GM19099 (cell line): Measurements from ENCODE around the gene RFTN1.

Experiments used
- POLR2A ChIP-seq: IDR thresholded peaks from 3 replicates; pipeline ENCODE4 v1.6.1; 2011; ENCODE audit warnings: low read depth; ENCODE audit not compliant: insufficient read length; ENCODE audit errors: extremely low read depth

RFTN1 gene

DNA sequence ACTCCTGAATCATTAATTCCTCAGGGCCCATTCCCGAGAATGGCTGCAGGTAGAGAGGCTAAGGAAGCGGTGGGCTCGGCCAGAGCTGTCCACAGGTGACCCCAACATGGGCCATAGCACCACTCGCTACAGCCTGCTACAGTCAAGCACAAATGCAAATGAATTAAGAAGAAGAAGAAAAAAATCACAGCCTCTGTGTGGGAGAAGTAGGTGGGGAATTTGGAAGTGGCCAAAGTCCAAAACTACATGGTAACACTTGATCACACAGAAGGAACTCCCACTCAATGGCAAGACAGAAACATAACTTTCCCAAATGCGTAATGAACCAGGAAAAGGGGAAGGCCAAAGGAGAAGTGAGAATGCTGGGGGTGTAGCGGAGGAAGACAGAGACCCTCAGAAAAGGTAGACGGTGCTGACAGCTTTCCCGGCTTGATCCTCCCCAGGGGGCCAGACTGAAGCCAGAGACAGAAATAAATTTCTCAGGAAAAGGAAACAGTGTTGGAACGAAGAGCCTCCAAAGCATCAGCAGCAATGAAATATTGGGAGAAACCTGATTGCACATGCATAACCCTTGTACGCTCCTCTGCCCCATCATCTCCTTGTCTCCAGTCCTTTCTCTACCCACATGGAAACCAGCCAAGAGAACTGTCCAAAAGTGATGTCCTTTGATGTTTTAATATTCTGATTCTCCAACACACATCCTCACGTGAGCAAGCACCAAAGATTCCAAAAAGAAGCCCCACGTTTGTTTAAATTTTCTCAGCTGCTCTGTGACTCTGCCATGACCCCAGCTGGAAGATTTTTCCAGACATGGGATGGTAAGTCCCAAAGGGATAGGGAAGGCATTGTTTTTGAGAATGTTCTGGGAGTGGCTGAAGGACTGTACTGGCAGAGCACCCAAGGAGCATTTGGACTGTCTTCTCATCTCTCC, 140.9 kb downstream of the RFTN1 start:
- peak; percentile 17 for TF ChIP-seq POLR2A

DNA sequence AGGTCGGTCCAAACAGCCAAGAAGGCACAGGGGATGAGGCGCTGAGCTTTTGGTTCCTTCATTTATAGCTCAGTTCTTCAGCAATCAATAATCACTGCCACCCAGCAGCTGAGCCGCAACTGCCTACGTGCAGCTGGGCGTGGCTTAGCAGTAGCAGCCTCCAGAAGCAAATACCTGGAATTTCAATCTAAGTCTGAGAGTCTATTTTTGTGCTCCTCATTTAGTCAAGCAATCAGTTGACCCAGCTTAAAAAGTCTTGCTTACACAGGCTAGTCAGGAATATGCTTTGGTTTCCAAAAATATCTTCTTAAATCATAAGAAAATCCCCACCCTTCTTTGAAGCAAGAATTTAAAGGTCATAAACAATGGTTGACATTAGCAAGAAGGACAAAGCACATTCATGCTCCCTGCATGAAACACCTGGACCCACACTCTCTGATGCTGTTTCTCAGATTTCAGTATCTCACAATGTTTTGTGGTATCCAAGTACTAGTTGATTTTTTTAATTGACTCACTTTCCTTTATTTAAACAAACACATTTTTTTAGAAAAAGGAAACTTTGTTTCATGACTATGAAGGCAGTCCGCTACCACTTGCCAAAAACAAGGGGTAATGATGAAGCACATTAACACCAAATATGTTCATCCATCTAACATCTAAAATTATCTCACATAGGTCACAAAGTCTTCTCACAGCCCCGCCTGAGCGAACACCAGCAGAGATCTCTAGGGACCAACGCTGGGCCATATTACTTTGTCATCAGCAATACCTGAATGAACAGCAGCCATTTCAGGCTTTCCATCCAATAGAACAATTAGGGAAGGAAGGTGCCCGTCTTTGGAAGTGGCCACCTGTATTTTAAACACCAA, 142.4 kb downstream of the RFTN1 start:
- peak; percentile 39 for TF ChIP-seq POLR2A

DNA sequence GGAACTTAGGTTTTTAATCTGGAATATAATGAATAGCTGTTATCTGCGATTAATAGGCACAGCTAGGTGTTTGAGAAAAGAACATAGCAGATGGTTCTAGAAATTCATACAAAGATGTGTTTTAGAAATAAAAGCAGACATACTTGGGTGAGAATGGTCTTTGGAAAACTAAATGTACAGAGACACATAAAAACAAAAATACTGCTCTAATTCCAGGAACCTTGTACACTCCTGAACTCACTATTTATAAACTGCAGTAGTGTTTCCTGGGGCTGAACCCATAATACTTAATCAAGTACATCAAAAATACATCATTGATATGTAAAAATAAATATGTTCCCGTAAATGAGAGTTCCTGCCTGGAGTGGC, 143.0 kb downstream of the RFTN1 start:
- no peak for TF ChIP-seq POLR2A

DNA sequence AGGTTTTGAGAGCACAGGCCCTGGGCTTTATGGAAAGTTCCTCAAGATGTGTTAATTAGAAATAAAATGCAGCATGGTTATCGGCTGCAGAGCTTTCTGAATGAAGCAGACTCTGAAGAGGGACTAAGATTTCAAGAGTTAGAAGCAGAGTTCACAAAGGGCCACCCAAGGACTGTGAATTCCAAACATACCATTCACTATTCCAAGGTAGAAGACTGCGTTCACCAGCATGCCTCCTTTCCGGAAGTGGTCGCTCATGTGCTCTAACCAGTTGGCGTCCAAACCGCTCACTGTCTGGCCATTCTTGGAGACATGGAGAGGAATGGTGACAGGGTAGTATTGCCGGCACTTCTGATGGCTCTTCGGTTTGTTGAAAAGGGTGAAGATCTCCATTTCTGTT, 143.6 kb downstream of the RFTN1 start:
- no peak for TF ChIP-seq POLR2A

DNA sequence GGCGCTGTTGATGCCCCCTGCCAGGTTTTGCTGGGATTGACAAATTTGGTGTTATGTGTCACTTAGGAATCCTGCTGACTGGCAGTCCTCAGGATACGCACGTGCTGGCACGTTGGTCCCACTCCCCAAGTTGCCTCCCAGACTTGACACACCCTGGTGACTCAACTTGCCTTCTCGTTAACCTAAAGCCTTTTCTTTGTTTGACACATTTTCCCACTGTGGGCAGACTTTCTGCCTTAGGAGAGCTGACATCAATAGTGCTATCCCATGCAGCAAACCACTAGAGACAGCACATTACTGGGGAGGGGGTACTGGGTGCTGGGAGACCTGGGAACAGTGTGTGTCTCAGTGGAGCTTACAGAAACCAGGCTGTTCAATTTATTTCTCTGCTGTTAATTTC, 144.2 kb downstream of the RFTN1 start:
- TF ChIP-seq POLR2A, result no peak

DNA sequence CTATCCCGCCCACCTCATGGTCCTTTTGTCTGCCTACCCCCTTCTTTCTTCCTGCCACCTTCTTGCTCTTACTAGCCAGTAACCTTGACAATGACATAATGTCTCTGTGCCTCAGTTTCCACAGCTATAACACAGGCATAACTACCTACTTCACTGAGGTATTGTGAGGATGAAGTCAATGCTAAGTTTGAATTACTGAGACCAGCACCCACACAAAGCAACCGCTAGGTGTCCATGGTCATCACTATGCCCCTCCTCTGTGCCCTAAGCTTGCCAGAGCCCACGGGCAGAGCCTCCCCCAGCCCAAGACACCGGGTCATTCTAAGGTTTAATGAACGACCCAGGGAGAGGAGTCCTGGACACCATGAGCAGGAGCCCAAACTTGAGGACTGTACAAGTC, 146.9 kb downstream of the RFTN1 start:
- no peak for TF ChIP-seq POLR2A

DNA sequence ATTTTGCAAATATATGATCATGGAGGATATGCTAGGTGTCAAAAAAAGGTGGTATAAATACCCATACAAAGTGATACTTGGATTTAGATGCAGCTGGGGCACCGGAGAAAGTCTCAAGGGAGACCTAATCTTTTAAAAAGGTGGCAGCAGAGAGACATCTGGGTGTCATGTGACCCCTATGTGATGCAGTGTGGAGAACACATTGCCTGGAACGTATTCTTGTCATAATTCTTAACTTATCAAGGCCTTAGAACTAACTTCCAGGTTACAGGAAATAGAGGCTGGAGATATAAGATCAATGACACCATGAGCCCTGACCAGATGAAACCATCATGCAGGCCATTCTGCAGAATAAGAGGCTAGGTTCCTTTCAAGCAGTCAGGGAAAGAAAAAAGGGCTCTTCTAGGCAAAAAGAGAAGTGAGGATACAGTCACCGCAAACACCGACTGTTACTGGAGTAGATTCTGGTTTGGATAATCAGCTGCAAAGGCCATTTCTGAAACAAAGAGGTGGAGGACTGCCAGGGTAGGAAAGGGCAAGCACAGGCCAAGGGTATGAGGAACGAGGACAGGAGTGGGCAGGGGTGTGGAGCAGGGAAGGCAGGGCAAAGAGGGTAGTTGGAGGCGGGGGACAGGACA, 147.9 kb downstream of the RFTN1 start:
- TF ChIP-seq POLR2A, result no peak

DNA sequence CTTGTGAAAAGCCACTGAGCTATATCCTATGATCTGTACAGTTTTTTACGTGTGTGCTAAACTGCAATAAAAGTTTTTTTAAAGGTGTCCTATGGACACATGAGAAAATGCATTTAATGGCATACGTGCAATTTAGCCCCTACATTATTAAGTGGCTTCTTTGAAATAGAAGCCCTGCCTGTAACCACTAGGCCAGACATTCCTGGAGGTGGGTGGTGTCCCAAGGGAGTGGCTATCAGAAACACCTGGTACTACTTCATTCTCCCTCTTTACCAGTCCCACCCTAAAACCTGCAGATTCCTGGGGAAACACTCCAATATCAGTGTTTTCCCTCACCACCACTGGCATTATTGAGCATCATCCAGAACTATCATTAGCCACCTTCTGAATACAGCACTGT, 148.5 kb downstream of the RFTN1 start:
- no peak for TF ChIP-seq POLR2A

DNA sequence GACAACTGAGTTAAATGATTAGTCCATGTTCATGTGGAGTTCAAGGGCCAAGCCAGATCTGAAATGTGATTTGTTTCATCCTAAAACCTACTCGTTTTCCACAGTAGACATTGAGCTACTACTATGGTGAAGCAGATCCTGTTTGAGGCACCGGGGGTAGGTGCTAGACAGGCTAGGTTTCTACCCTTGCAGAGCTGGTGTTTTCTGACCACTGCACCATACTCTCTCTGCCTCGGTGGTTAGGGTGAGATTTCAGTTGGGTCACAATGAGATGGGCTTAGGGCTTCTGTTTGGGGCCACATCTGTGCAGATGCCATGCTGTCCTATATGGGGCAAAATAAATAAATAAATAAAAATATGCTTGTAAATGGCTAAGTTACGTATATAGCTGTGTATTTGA, 149.2 kb downstream of the RFTN1 start:
- TF ChIP-seq POLR2A, result no peak

DNA sequence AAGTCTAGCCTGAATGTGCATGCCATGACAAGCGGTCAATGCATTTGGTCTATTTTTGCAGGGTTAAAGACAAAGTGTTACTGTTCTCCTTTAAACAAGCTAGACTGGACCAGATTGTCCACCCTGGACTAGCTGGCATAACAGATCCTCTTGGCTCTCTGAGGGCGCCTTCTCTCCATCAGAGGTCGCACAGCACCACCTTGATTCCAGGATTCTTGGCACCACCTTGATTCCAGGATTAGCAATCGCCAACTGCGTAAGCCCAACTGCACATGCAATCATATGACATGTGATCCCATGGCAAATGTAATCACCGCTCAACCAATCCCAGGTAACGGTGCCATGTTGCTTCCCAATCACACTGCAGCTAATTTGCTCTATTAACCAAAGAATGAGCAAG, 149.9 kb downstream of the RFTN1 start:
- TF ChIP-seq POLR2A, result no peak

DNA sequence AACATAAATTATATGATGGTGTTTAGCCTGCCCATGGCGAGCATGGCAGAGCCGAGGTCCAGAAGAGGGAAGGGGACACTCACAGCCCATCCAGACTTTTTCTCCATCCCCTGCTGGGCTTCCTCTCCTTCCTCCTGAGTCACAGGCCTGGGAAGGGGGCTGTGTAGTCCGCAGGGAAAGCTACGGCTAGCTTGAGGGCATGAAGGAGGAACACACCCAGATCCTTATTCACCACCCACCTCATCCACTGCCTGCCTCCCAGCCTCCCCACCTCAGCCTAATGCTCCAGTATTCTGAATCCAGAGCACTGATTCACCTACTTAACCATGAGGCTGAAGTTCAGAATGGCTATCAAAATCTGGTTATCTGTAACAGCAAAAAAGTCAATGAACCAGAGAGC, 150.7 kb downstream of the RFTN1 start:
- no peak for TF ChIP-seq POLR2A

DNA sequence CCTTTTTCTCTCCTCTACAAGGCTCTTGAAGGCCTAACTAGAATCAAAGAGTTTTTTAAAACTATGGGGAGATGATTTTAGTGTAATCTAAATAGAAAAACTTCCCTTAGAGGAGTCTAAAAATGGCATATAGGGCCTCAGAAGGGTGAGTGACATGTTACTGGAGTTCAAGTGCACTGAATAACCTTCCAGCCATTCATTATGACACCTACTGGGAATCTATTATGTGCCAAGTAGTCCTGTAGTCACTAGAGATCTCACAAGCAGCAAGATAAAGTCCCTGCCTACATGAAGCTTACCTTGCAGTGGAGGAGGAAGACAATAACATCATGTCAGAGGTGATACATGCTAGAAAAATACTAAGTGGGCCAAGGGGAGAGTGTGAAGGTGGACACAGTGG, 152.4 kb downstream of the RFTN1 start:
- no peak for TF ChIP-seq POLR2A

DNA sequence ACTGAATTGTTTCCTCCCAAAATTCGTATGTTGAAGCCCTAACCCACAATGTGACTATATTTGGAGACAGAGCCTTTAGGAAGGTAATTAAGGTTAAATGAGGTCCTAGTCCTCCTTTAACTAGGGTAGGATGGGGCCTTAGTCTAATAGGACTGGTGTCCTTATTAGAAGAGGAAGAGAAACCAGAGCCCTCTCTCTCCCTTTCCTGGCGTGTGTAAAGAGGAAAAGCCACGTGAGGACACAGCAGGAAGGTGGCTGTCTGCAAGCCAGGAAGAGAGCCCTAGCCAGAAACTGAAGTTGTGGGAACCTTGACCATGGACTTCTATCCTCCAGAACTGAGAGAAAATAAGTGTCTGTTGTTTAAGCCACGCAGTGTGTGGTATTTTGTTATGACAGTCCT, 154.2 kb downstream of the RFTN1 start:
- TF ChIP-seq POLR2A, result no peak

DNA sequence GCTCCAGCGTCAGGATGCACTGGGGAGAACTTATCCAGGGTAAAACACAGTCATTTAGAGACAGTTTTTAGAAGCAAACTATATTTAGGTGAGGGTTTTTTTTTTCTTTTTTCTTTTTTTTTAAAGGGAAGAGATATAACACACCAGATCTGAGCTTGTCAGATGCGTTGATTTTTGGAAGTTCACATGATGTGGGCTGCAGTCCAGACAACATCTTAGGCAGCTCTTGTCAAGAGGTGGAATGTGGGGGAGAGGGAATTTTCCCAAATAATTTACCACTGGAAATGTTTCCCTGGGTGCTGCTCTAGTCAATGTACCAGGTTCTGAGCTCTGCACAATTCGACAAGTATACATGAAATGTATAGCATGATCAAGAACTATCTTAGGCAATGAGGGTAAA, 155.2 kb downstream of the RFTN1 start:
- no peak for TF ChIP-seq POLR2A

DNA sequence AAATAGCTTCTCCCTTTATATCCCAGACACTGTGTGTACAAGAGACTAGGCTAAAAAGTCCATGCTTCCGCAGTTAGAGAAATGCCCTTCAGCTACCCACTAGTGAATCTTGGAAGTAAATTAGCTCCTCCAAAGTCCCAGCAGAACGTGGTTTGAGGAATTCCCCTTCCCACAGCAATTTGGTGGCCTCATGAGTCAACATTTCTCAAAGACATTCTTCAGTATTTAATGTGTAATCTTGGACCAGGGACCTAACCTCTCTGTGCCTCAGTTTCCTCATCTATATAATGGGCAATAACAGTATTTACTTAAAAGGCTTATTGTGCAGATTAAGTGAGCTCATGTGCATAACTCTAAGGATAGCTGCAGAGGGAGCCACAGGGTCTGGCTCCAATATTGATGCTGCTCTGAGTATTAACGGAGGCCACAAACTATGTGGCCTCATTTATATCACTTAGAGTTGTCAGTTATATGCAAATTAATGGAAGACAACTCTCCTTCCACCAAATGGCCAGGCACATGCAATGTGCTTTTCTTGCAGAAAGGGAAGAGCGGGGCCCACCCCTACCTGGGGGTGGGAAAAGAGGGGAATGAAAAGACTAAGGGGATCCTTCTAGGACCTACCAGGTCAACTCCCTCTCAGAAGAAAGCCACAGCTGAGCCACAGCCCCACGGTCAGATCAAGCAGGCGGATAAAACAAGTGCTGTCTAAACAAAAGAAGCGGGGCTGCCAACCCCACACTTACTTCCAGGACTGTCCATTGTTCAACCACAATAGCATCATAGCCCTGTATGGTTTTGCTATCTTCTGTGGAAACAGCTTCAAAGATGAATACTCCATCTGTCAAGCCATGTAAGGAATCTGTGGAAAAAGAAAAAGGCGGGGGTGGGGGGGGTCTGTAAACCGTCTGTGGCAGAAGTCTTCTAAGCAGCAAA, 156.0 kb downstream of the RFTN1 start:
- TF ChIP-seq POLR2A, result no peak

DNA sequence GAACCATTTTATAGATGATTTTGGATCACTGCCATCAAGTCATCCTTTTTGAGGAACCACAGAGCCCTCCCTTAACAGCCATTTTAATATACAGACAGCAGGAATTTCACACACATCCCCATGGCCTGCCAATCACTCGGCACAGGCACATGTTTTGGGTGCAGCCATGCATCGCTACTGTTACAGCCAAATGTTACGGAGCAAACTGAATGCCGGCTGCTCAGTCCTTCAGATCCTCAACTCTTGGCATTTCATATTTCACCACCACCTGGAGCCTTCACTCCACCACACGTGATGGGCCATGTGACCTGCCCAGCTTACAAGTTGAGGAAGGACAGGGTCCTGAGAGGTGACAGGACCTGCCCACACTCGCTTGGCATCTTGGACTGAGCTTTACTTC, 157.7 kb downstream of the RFTN1 start:
- TF ChIP-seq POLR2A, result no peak
